HCT116 (cell line): ENCODE measurements around the gene LUC7L.

Experiments
- CBX3 ChIP-seq: IDR thresholded peaks from 2 replicates; pipeline ENCODE4 v1.6.1; 2012; ENCODE audit warnings: low read depth
- ELF1 ChIP-seq: IDR thresholded peaks from 2 replicates; pipeline ENCODE4 v1.6.1; 2012; ENCODE audit warnings: low read depth, borderline replicate concordance
- FOSL1 ChIP-seq: IDR thresholded peaks from 2 replicates; pipeline ENCODE4 v1.6.1; 2012; ENCODE audit warnings: low read depth
- POLR2A ChIP-seq: IDR thresholded peaks from 2 replicates; pipeline ENCODE4 v1.7.0; 2011; ENCODE audit warnings: borderline replicate concordance; ENCODE audit not compliant: insufficient read depth, insufficient read length; ENCODE audit errors: extremely low read depth
- POLR2AphosphoS5 ChIP-seq: IDR thresholded peaks from 2 replicates; pipeline ENCODE4 v1.6.1; 2011; ENCODE audit warnings: mild to moderate bottlenecking, low read depth, low read length, moderate library complexity
- RAD21 ChIP-seq: IDR thresholded peaks from 2 replicates; pipeline ENCODE4 v1.6.1; 2012; ENCODE audit warnings: low read depth, mild to moderate bottlenecking
- SIN3A ChIP-seq: IDR thresholded peaks from 2 replicates; pipeline ENCODE4 v1.6.1; 2012; ENCODE audit warnings: low read depth
- ZFX ChIP-seq: fragments of 450-650 bp; IDR thresholded peaks from 2 replicates; pipeline ENCODE4 v1.6.1; 2017
- ZNF274 ChIP-seq: fragments of 200-500 bp; sonication (Bioruptor generic); IDR thresholded peaks from 2 replicates; pipeline ENCODE4 v1.6.1; 2014; ENCODE audit warnings: mild to moderate bottlenecking, low read depth, low read length, inconsistent platforms
- TF ChIP-seq, protein P1 (sequence below), 3 experiments: fragments of 200-600 bp in 1 of 3; sonication (generic) in 1 of 3; IDR thresholded peaks in 2 of 3; conservative IDR thresholded peaks in 1 of 3; 2 replicates each; pipeline ENCODE4 v1.5.1; 2012 to 2017; ENCODE audit warnings: low read depth in 2 of 3, low read length in 2 of 3, antibody characterized with exemption in 1 of 3, borderline replicate concordance in 1 of 3, control low read depth in 1 of 3, mild to moderate bottlenecking in 1 of 3, mixed read lengths in 1 of 3, mixed run types in 1 of 3, moderate library complexity in 1 of 3; ENCODE audit not compliant: insufficient read depth in 1 of 3
- TF ChIP-seq, protein P2 (sequence below): IDR thresholded peaks from 2 replicates; pipeline ENCODE4 v1.6.1; 2012; ENCODE audit warnings: low read depth
- TF ChIP-seq, protein P3 (sequence below): IDR thresholded peaks from 2 replicates; pipeline ENCODE4 v1.6.1; 2012
- TF ChIP-seq, protein P4 (sequence below): IDR thresholded peaks from 2 replicates; pipeline ENCODE4 v1.6.1; 2012

DNA sequence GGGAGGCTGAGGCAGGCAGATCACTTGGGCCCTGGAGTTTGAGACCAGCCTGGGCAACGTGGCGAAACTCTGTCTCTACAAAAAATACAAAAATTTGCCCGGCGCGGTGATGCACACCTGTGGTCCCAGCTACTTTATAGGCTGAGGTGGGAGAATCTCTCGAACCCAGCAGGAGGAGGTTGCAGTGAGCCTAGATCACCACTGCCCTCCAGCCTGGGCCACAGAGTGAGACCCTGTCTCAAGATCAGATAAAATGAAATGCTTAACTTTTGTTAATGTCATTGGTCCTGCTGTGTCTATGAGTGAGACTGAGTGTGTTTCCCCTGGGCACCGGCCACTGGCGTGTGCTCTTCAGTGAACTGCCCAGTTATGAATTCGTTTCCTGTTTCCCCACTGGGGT, 15.9 kb upstream of the LUC7L start:
- no peak for TF ChIP-seq CBX3
- TF ChIP-seq RAD21: no peak
- TF ChIP-seq ELF1: no peak
- TF ChIP-seq, protein P1, sequence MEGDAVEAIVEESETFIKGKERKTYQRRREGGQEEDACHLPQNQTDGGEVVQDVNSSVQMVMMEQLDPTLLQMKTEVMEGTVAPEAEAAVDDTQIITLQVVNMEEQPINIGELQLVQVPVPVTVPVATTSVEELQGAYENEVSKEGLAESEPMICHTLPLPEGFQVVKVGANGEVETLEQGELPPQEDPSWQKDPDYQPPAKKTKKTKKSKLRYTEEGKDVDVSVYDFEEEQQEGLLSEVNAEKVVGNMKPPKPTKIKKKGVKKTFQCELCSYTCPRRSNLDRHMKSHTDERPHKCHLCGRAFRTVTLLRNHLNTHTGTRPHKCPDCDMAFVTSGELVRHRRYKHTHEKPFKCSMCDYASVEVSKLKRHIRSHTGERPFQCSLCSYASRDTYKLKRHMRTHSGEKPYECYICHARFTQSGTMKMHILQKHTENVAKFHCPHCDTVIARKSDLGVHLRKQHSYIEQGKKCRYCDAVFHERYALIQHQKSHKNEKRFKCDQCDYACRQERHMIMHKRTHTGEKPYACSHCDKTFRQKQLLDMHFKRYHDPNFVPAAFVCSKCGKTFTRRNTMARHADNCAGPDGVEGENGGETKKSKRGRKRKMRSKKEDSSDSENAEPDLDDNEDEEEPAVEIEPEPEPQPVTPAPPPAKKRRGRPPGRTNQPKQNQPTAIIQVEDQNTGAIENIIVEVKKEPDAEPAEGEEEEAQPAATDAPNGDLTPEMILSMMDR (IDR thresholded peaks at IDR 0.05 in 2 of 3, conservative IDR thresholded peaks at IDR 0.05 in 1 of 3; ENCODE audit: borderline replicate concordance in 1 of 3, insufficient read depth in 1 of 3, low read depth in 2 of 3, low read length in 2 of 3): no peak
- no peak for TF ChIP-seq POLR2A
- TF ChIP-seq, protein P2, sequence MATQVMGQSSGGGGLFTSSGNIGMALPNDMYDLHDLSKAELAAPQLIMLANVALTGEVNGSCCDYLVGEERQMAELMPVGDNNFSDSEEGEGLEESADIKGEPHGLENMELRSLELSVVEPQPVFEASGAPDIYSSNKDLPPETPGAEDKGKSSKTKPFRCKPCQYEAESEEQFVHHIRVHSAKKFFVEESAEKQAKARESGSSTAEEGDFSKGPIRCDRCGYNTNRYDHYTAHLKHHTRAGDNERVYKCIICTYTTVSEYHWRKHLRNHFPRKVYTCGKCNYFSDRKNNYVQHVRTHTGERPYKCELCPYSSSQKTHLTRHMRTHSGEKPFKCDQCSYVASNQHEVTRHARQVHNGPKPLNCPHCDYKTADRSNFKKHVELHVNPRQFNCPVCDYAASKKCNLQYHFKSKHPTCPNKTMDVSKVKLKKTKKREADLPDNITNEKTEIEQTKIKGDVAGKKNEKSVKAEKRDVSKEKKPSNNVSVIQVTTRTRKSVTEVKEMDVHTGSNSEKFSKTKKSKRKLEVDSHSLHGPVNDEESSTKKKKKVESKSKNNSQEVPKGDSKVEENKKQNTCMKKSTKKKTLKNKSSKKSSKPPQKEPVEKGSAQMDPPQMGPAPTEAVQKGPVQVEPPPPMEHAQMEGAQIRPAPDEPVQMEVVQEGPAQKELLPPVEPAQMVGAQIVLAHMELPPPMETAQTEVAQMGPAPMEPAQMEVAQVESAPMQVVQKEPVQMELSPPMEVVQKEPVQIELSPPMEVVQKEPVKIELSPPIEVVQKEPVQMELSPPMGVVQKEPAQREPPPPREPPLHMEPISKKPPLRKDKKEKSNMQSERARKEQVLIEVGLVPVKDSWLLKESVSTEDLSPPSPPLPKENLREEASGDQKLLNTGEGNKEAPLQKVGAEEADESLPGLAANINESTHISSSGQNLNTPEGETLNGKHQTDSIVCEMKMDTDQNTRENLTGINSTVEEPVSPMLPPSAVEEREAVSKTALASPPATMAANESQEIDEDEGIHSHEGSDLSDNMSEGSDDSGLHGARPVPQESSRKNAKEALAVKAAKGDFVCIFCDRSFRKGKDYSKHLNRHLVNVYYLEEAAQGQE: no peak
- TF ChIP-seq POLR2AphosphoS5: no peak
- TF ChIP-seq, protein P3, sequence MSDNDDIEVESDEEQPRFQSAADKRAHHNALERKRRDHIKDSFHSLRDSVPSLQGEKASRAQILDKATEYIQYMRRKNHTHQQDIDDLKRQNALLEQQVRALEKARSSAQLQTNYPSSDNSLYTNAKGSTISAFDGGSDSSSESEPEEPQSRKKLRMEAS: no peak
- no peak for TF ChIP-seq FOSL1
- no peak for TF ChIP-seq ZFX
- no peak for TF ChIP-seq ZNF274
- TF ChIP-seq, protein P4, sequence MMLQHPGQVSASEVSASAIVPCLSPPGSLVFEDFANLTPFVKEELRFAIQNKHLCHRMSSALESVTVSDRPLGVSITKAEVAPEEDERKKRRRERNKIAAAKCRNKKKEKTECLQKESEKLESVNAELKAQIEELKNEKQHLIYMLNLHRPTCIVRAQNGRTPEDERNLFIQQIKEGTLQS: no peak
- TF ChIP-seq SIN3A: no peak
